HG03432 (cell line): ENCODE measurements around the gene CRYBG1.

ENCODE experiments used
- ATAC-seq: cut with Tn5 transposase; IDR thresholded peaks from one replicate; pipeline ENCODE4 v1.9.1; 2021; ENCODE audit warnings: mild to moderate bottlenecking, moderate library complexity; ENCODE audit not compliant: unreplicated experiment

Gene CRYBG1

GRCh38 chr6:106421496-106421895, 61.0 kb downstream of the CRYBG1 start:
- ATAC-seq = no peak

- no peak for ATAC-seq
Observed at GRCh38 chr6:106422534-106422933, 62.0 kb downstream of the CRYBG1 start.

GRCh38 chr6:106425382-106425781, 64.9 kb downstream of the CRYBG1 start:
- ATAC-seq = no peak

- no peak for ATAC-seq
Observed at GRCh38 chr6:106426250-106426970, 65.9 kb downstream of the CRYBG1 start.

- no peak for ATAC-seq
Observed at GRCh38 chr6:106430466-106430865, 69.9 kb downstream of the CRYBG1 start.

GRCh38 chr6:106431405-106431804, 70.9 kb downstream of the CRYBG1 start:
- no peak for ATAC-seq

- no peak for ATAC-seq
Observed at GRCh38 chr6:106431972-106432371, 71.5 kb downstream of the CRYBG1 start.

GRCh38 chr6:106434530-106434929, 74.0 kb downstream of the CRYBG1 start:
- ATAC-seq = no peak

- no peak for ATAC-seq
Observed at GRCh38 chr6:106439459-106439858, 78.9 kb downstream of the CRYBG1 start.

- no peak for ATAC-seq
Observed at GRCh38 chr6:106440546-106440945, 80.0 kb downstream of the CRYBG1 start.

- ATAC-seq = no peak
Observed at GRCh38 chr6:106442395-106442794, 81.9 kb downstream of the CRYBG1 start.

- ATAC-seq = peak; percentile 70
Observed at GRCh38 chr6:106444777-106445507, 84.4 kb downstream of the CRYBG1 start.

GRCh38 chr6:106445508-106445878, 85.0 kb downstream of the CRYBG1 start:
- no peak for ATAC-seq

- ATAC-seq = no peak
Observed at GRCh38 chr6:106446287-106446885, 85.9 kb downstream of the CRYBG1 start.

- no peak for ATAC-seq
Observed at GRCh38 chr6:106446983-106447382, 86.5 kb downstream of the CRYBG1 start.

GRCh38 chr6:106448000-106448426, 87.5 kb downstream of the CRYBG1 start:
- ATAC-seq = peak; percentile 52

GRCh38 chr6:106450653-106451052, 90.1 kb downstream of the CRYBG1 start:
- no peak for ATAC-seq

- no peak for ATAC-seq
Observed at GRCh38 chr6:106451439-106451838, 90.9 kb downstream of the CRYBG1 start.

- ATAC-seq = no peak
Observed at GRCh38 chr6:106452628-106453027, 92.1 kb downstream of the CRYBG1 start.

GRCh38 chr6:106453756-106454367, 93.3 kb downstream of the CRYBG1 start:
- ATAC-seq = no peak

- ATAC-seq = no peak
Observed at GRCh38 chr6:106456756-106457155, 96.2 kb downstream of the CRYBG1 start.
